GM12801 (cell line): ENCODE data around the gene STAG1.

Experiments used
- TF ChIP-seq, protein P1 (sequence below): IDR thresholded peaks from one replicate; pipeline ENCODE4 v1.5.1; 2011; ENCODE audit warnings: control low read depth; ENCODE audit not compliant: insufficient read length; ENCODE audit errors: extremely low read depth

STAG1 gene

GRCh38 chr3:136414476-136414875 is 337.7 kb downstream of the STAG1 start:
- TF ChIP-seq, protein P1, sequence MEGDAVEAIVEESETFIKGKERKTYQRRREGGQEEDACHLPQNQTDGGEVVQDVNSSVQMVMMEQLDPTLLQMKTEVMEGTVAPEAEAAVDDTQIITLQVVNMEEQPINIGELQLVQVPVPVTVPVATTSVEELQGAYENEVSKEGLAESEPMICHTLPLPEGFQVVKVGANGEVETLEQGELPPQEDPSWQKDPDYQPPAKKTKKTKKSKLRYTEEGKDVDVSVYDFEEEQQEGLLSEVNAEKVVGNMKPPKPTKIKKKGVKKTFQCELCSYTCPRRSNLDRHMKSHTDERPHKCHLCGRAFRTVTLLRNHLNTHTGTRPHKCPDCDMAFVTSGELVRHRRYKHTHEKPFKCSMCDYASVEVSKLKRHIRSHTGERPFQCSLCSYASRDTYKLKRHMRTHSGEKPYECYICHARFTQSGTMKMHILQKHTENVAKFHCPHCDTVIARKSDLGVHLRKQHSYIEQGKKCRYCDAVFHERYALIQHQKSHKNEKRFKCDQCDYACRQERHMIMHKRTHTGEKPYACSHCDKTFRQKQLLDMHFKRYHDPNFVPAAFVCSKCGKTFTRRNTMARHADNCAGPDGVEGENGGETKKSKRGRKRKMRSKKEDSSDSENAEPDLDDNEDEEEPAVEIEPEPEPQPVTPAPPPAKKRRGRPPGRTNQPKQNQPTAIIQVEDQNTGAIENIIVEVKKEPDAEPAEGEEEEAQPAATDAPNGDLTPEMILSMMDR: no peak

DNA sequence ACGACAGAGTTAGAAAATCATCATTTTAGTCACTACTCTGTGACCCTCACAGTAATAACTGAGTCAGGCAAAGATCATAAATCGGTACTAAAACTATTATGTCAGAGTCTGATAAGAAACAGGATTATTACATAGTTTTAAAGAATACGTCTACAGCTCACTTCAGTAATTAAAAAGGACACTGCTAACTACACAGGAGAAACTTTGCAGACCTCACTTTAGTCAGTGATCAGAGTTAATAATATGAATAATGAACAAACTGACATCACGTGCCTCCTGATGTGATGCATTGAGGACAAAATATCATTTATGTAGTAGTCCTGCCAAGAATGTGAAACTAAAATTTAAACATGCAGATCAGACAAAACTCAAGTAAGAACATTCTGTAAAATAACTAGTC is 339.9 kb downstream of the STAG1 start:
- TF ChIP-seq, protein P1: no peak

- TF ChIP-seq, protein P1: no peak
Observed at GRCh38 chr3:136409549-136409948, 342.6 kb downstream of the STAG1 start.

- TF ChIP-seq, protein P1: no peak
Observed at GRCh38 chr3:136404056-136404455, 348.1 kb downstream of the STAG1 start.

DNA sequence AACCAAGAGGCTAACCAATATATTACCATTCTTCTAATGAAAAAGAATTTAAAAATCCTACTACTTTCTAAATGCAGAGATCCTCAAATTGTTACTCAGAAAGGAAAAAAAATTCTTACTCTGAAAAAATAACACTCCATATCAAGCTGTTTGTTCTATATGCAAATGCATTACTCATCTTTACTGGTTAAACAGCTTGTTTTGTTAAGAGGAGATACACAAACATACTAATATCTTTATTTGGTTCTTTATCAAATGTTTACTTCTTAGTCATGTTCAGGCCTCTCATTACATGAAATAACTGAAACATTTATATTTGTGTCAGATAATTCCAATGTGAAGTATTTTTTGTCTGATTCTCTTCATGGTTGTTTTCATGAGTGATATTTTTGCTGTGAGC is 355.3 kb downstream of the STAG1 start:
- TF ChIP-seq, protein P1: no peak

DNA sequence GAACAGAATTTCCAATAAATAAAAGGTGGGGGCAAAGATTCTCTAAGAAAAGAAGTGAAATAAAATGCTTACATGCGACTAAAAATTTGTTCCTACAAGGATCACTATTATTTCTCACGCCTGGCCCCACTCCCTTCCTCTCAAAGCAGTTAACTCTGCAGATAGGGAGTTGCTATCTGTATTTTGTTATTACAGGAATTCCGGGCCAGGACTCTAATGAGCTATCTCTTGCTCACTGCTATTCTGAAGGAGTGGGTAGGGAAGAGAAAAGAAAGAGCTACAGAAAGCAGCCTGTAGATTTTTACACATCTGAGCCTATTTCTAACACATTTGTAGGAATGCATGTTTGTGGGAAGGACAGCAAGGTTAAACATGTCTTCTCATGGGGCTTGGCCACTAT is 361.6 kb downstream of the STAG1 start:
- TF ChIP-seq, protein P1: no peak

- TF ChIP-seq, protein P1: no peak
Observed at GRCh38 chr3:136387031-136387430, 365.1 kb downstream of the STAG1 start.

GRCh38 chr3:136385457-136385856 is 366.7 kb downstream of the STAG1 start:
- TF ChIP-seq, protein P1: no peak
